Stimulated activated CD4-positive, alpha-beta T cell treated with anti-CD3 and anti-CD28 coated beads, TNF-alpha, amount 100 ng/mL, for 24 hours (primary cell): ENCODE results near the gene SNX7.

Experiments
- DNase-seq, 3 experiments: peaks; one replicate each; pipeline ENCODE4 v3.0.0-alpha.2; 2020; ENCODE audit warnings: low read depth in 3 of 3

Gene SNX7, protein sequence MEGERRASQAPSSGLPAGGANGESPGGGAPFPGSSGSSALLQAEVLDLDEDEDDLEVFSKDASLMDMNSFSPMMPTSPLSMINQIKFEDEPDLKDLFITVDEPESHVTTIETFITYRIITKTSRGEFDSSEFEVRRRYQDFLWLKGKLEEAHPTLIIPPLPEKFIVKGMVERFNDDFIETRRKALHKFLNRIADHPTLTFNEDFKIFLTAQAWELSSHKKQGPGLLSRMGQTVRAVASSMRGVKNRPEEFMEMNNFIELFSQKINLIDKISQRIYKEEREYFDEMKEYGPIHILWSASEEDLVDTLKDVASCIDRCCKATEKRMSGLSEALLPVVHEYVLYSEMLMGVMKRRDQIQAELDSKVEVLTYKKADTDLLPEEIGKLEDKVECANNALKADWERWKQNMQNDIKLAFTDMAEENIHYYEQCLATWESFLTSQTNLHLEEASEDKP

DNA sequence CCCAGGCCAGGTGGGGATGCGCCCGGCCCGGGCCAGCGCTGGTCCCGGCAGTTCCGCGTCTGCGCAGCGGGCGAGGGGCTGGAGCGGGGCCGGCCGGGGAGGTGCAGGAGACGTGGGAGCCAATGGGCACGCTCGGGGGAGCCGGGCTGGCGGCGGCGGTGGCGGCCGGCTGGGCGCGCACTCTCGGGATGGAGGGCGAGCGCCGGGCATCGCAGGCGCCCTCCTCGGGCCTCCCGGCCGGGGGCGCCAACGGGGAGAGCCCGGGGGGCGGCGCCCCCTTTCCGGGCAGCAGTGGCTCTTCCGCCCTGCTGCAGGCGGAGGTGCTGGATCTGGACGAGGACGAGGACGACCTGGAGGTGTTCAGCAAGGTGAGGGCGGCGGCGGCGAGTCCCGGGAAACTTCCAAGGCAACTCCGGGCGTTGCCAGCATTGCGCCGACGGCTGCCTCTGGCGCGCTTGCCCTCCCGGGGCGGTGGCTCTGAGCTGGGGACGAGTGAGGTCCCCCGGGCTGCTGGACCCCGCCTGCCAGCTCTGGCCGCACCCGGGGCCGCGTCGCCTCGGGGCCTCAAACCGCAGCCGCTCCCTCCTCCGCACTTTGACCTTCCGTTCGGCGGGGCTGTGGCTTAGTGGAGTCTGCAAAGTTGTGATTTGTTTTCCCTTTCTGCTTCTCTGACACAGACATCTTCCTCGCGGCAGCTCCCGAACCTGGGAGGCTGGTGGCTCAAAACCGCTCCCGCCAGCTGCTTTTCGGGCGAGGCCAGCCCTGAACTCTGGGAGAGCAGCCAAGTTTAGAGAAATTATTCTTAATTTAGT, at the start of gene SNX7:
SNX7 (plus strand) TSS at position 178 of the 812 bp plus-strand sequence; CDS start at position 189, 11 bp downstream.
- peak in 1 of 3 experiments; percentile 13 for DNase-seq

DNA sequence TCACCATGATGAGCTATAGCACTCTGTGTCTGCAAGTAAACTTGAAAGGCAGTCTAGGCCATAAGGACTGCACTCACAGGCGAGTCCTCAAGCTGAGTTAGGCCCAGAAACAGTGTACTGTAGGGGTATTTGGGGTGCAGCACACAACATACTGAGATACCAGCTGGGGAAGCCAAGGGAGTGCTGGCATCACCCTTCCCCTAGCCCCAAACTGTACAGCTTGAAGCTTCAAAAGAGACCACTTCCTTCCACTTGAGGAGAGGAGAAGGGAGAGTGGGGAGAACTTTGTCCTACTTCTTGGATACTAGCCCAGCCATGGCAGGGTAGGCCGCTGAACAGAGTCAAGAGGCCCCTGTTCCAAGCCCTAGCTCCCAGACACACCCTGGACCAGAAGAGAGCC, 24.2 kb upstream of the SNX7 start:
- DNase-seq: no peak

DNA sequence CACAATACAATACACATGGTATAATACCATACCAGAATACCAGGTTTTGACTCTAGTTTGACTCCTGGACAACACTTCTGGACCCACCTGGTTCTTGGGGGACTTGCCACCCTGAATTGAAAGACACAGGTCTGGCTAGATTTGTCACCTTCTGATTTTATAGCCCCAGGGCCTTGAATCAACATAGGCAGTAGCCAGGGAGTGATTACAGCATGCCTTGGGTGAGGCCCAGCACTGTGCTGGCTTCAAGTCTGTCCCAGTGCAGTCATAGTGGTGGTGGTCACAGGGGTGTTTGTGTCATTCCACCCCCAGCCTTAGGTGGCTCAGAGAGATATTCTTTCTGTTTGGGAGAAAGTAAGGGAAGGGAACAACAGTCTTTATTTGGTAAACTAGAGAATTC, 23.3 kb upstream of the SNX7 start:
- no peak for DNase-seq

DNA sequence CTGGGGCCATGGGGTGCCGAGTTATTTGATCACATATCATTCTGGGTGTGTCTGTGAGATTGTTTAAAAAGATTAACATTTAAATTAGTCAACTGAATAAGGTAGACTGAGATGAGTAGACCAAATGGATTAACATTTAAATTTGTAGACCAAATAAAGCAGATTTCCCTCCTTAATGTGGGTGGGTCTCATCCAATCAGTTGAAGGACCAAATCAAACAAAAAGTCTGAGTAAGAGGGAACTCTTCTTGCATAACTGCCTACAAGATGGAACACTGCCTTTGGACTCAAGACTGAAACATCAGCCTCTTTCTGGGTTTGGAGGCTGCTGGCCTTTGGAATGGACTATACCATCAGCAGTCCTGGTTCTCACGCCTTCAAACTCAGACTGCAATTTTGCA, 17.0 kb upstream of the SNX7 start:
- DNase-seq: no peak

DNA sequence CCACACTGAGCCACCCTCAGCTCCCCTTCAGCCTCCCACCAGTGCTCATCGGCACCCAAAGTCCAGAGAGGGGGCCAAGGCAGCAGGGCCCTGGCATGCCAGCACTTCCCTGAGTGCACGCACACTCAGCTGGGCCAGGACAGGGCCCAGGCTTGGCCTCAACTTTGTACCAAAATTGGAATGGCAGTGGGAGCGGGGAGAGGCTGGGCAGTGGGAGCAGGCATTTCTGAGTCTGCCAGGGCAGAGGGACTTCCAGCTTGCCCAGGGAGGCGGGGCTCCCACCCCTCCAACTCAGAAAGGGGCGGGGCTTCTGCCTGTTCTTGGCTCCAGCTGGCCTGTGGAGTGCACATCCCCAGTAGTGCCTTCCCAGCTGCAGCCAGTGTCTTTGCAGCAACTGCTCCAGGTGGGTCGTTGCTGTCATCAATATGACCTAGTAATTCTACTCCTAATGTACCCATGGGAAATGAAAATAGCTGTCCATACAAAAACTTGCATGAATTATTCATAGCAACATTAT, 10.3 kb upstream of the SNX7 start:
- no peak for DNase-seq

DNA sequence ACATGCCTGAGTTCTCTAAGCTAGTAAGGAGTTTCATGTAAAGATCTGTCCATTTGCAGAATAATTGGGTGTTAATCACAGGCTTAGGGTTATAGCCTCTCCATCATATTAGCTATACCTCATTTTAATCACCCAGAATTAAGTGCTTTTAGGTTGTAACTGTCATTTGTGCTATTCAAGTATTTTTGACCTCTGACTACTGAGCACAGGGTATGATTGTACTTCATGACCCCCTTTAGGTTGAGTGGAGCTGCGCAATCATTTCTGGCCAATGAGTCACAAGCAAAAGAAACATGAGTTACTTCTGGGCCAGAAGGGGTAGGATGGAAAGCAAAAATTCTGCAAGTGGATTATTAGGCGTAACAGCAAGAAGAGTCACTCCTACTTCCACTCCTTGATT, 8.4 kb upstream of the SNX7 start:
- no peak for DNase-seq

DNA sequence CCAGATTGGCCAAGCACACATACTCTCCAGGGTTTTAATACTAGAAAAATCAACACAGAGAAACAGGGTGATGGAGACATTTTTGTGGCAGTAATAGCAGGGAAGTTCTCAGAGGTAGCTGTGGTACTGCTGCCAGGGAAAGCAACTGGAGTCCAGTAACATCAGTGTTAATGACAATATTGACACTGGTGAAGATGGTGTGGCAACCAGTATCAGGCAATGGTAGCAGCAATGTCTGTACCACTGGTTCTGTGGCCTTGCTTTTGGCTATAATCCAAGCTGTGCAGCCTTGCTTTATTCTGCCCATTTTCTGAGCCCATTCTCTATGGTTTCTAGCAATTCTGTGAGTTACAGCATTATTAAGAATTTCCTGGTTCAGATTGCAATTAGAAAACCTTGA, 1.6 kb upstream of the SNX7 start:
- no peak for DNase-seq

DNA sequence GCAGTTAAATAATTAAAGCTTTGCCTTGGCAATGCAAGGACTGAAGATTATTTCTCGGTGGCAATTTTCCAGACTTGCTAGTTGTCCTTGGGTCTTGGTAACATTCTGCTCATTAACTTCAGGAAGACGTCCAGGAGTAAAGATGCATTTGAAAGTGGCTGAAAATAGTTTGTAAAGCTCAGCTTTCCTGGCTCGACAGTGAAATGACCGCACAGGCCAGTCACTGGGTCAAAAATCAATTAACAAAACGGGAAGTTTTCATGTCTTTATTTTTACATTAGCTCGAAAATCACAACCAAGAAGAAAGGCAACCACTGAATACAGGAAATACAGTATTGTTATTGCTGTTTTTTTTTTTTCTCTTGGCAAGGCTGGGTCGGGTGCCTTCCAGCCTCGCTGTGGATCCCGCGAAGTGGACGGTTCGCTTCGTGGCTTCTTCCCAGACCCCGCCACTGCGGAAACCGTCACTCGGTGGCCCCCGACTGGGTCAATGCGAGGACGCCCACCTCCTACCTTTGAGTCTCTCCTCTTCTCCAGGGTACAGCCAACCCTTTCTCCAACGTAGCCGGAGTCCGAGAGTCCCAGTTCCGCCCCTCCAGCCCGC, 479 bp upstream of the SNX7 start:
- no peak for DNase-seq

DNA sequence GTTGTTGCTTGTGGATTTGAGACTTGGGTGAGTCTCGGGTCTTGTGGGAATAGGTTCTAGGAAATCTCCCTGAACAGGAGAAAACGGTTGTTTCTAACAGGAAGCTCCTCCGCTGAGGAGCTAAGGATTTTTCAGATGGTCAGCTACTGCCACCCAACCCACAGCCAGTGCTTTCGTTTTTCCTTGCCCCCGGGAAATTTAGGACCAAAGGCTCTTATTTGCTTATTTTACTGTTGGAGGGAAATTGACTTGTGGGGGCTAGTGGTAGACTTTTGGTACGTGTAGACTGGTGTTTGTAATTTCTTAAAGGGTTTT, 792 bp downstream of the SNX7 start:
- no peak for DNase-seq

DNA sequence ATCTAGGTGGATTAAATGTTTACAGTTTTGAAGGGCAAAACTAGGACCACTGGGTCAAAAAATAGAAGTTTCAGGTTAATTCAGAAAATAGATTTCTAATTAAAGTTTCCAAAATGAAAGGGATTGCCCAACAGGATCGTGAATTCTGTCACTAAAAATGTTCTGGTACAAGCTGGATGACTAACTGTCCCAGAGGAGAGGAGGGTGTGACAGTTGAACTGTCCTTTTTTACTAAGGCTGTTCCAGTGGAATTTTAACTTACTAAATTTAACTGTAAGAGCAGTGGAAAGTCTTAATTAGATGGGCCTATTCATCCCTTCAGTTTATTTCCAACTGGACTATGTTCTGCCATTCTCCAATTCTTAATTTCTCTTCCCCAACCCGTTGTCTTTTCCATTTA, 7.2 kb downstream of the SNX7 start:
- no peak for DNase-seq

DNA sequence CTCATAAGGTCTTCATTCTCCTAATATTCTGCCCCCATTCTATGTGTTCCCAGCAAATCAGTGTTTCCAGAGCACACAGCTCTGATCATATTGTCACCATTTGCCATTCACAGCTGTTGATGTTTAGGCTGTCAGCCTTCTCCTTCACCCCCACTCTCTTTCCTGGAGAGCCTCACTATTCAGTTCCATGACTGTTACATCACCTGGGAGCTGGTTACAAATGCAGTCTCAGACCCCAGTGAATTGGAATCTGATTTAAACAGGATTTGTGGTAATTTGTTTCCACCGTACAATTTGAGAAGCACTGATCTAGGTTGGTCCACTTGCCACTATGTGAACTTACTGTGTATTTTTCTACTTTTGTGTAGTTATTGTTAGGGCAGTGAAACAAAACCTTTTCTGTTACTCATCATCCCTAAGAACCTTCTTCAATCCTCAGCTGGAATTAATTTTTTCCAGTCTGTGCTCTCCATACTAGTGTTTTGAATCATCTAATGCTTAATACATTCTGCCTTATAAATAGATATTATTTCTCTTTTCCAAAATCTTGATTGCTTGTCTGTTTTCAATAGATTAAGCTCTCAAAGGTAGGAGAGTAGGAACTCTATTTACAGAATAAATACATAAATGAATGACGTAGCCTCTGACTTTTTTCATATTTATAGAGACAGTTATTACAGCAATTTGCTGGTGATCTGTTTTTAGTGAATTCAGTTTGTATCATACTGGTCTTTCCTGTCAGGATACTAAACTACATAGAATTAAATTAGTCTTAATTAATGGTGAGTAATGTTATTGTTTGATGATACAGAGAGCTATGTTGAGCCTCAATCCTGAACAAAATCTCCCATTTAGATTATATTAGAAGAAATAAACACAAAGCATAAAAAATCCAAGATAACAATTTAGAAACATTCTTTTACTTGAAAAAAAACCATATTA, 8.1 kb downstream of the SNX7 start:
- DNase-seq: no peak

DNA sequence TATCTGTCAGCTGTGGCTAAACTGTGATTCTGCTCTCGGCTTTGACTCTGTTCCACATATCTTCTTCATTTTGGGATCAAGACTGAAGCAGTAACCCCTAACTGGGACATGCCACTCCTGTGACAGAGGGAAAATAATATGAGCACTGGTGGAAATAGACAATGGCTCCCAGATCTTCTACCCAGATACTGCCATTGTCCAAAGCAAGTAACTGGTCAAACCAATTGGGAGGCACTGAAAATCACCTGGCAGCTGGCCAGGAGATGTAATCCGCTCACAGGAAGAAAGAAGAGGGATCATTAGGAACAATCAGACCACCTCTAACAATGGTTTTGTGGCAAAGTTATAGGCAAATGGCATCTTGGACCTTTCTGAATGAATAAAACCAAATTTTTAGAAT, 10.7 kb downstream of the SNX7 start:
- no peak for DNase-seq

DNA sequence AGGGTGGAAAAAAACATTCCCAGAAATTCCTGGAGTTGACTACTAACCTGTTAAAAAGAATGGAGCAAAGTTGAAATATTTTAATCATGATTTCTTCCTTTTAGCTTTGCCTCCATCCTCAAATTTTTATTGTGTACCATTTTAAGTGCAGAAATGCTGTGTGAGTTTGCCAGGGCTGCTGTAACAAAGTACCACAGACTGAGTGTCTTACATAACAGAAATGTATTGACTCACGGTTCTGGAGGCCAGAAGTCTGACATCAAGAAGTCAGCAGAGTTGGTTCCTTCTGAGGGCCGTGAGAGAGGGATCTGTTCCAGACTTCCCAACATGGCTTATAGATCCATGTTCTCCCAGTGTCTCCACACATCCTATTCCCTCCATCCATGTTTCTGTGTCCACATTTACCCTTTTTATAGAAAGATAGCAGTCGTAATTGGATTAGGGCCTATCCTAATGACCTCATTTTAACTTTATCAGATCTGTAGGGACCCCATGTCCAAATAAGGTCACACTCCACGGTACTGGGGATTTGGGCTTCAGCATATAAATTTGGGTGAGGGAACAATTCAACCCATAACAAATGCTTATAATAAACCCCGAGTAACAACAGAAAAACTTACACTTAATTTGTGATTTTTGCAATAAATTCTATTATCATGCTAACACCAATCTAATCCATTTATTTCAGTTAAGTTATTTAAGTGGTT, 12.7 kb downstream of the SNX7 start:
- no peak for DNase-seq

DNA sequence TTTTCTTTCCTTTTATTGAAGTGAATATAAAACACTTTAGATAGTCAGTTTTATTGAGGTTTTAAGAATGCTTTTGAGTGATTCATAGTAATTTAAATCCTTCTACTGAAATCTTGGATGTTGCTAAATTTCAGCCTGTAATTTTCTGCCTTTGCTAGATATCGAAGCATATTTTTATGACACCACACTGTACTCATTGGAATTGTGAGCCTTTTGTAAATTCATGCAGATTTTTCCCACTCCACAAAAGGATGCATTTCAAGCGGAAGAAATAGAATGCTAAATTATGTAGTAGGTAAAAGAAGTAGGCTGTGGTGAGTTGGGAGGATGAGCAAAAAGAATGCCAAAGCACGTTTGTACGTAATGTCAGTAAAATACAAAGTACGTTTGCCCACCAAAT, 13.8 kb downstream of the SNX7 start:
- DNase-seq: no peak

DNA sequence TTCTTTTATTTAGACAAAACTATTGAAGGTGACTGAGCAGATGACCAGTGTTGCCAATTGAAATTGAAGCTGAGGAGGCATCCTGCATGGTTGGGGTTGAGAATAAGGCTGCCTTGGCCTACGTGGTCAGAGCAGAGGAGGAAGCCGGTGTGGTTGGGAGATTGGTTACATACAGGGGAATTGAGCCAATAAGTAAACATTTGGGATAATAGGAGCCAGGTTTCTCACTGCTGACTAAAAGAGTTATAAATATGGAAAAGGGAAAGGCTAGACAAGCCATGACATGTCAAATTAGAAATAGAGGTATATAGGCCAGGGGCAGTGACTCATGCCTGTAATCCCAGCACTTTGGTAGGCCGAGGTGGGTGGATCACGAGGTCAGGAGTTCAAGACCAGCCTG, 15.8 kb downstream of the SNX7 start:
- DNase-seq: no peak

DNA sequence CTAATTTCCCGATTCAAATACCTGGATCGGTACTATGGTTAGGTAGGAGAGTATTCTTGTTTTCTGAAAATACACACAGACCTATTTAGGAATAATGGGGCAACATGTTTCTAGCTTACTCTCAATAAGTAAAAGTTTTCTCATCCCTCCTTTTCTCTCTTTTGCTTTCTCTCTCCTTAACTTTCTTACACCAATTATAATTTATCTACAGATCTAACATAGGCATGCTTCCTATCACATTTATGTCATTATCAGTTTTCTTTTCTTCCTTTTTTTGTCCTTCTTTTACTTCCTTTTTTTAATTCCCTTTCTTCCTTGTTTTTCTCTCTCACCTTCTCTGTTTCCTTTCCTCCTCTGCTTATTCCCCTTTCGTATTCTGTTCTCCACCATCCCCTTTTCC, 20.3 kb downstream of the SNX7 start:
- no peak for DNase-seq

DNA sequence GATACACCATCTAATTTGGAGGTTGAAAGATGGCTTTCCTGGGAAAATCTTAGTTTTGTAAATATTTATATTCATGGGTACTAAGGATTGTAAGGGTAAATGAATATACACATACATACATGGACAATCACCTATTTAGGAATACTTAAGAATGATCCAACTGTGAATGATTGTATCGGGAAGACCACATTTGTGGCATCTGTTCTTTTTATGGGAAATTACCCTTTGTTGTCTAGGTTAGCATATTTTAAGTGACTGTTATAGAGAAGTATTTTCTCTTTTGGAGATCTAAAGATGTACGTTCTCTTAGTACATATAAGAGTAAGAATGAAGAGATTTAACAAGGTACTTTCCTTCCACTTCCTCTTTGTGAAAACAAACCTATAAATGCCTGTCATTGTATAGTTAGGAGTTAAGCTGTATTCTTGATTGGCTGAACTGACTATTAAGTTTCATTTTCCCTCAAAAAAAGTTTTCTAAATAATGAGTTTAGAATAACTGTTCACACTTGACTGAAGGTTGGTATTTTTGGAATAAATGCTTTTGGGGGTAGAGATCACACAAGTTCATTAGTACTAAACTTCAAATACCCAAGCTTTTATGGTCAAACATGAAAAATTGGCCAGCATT, 26.7 kb downstream of the SNX7 start:
- no peak for DNase-seq

DNA sequence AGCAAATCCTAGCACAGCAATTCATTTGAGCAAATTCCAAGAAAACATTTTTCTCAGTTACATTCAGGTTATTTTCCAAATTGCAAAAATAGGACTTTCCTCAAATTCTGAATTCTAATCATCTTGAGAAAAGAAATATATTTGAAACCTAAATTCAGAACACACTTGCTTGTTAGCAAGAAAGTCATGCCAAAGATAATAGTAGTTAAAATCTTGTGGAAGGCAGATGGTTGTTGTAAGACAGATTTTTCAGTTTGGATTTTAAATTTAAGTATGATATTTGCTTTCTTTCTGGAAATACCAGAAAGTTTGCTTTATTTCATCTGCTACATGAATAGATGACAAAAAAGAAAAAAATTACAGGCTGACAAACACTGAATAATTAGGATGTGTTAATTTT, 29.1 kb downstream of the SNX7 start:
- no peak for DNase-seq

DNA sequence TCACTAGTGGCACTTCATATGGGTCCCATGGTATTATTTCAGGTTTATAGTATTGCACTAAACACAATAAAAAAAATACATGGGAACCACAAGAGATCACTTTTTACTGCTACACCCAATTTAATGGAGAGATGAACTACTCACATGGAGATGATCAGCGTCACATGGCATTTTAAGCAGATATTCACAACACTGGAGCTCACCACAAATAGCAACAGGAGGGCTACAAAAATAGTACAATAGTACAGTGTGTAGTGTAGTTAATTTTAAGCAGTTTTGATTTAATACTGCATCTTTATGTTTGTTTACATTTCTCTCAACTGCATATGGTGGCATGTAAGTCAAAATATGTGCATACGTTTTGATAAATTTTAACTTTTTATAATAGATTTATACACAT, 31.0 kb downstream of the SNX7 start:
- DNase-seq: no peak

DNA sequence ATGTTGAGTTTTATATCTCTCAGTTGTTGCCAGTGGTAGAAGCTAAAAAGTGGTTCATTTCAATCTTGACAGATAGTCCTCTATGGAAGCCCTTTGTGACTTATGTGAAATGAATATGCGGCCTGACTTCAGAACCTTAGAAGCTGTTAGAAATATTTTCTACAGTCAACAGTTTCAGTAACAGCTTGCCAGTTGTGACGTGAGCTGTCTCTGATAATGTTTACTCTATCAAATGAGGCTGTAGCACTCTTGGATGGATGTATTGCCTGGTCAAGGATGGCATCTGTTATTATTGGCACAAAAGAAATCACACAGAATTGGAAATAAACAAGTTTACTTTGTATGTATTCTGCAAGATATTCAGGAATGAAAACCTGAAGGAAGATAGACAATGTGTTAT, 31.9 kb downstream of the SNX7 start:
- DNase-seq: no peak
